Lung (tissue), 13 donors: ENCODE measurements around the gene ID1. TPM values are rescaled to one million over a fixed set of nuclear protein-coding genes. Genes with fewer than 3 reads are reported as not detected.

Experiments
- ATAC-seq: fragments of 200-7000 bp; cut with Tn5 transposase; one replicate; pipeline ENCODE4 v1.9.1; 2020; ENCODE audit warnings: moderate number of reproducible peaks; ENCODE audit not compliant: insufficient read depth, low FRiP score
- DNase-seq, 3 donors: peaks; one replicate each; pipeline ENCODE4 v3.0.0-alpha.2; 2013 to 2017
- H3K27ac ChIP-seq, 2 donors: one replicate each; pipeline ENCODE4 v1.5.1; 2013; ENCODE audit warnings: mild to moderate bottlenecking in 2 of 2, moderate library complexity in 2 of 2, control low read depth in 1 of 2, inconsistent platforms in 1 of 2, low read depth in 1 of 2, low read length in 1 of 2
- H3K27me3 ChIP-seq, 3 donors: one replicate each; pipeline ENCODE4 v1.5.1; 2013; ENCODE audit warnings: low read length in 2 of 3; ENCODE audit not compliant: control insufficient read depth in 3 of 3, insufficient read depth in 3 of 3
- H3K36me3 ChIP-seq, 4 donors: one replicate each; pipeline ENCODE4 v1.5.1; 2013; ENCODE audit warnings: low read length in 4 of 4, mild to moderate bottlenecking in 1 of 4, moderate library complexity in 1 of 4; ENCODE audit not compliant: control insufficient read depth in 4 of 4, insufficient read depth in 4 of 4
- H3K4me1 ChIP-seq, 5 donors: one replicate each; pipeline ENCODE4 v1.5.1; 2013; ENCODE audit warnings: low read length in 5 of 5, mild to moderate bottlenecking in 2 of 5, moderate library complexity in 1 of 5; ENCODE audit not compliant: control insufficient read depth in 5 of 5, insufficient read depth in 5 of 5
- H3K4me3 ChIP-seq: one replicate; pipeline ENCODE4 v1.5.1; 2013; ENCODE audit warnings: mild to moderate bottlenecking, control low read depth, moderate library complexity
- H3K9ac ChIP-seq, 2 donors: one replicate each; pipeline ENCODE4 v1.5.1; 2013; ENCODE audit warnings: low read length in 2 of 2, control low read depth in 1 of 2; ENCODE audit not compliant: insufficient read depth in 1 of 2
- H3K9me3 ChIP-seq, 4 donors: one replicate each; pipeline ENCODE4 v1.5.1; 2013; ENCODE audit warnings: low read length in 3 of 4, mild to moderate bottlenecking in 1 of 4, moderate library complexity in 1 of 4; ENCODE audit not compliant: control insufficient read depth in 4 of 4, insufficient read depth in 3 of 4
- WGBS, 2 donors: extraction: QIAGEN DNeasy Blood & Tissue Kit; methylation state at CpG; one replicate each; pipeline ENCODE4 v1.1.7; 2013; 5-methylcytosine and 5-hydroxymethylcytosine counted together
- polyA plus RNA-seq, 2 donors: library from polyadenylated mRNA; stranded (reverse); fragments of 200-250 nt; gene quantifications; one replicate each; pipeline ENCODE4 v1.2.1, GENCODE V29; 2013
- small RNA-seq: library from RNA; depleted of rRNA; stranded (forward); fragments of <200 nt; gene quantifications from one replicate; pipeline ENCODE3, GENCODE V24; 2014; ENCODE audit warnings: low replicate concordance
- total RNA-seq, 2 donors: library from RNA; depleted of rRNA in 1 of 2; stranded (reverse); fragments of >200 nt in 1 of 2; gene quantifications; one replicate each; pipeline ENCODE4 v1.2.1, GENCODE V29; 2014 to 2021
- TF ChIP-seq, protein P1 (sequence below): IDR thresholded peaks from 2 replicates; pipeline ENCODE4 v1.5.1; 2012; ENCODE audit warnings: mild to moderate bottlenecking; ENCODE audit errors: control extremely low read depth, extremely low read depth
- donor health status: control.
- donor health status: control.
- donor health status: Bipolar disorder and iron deficiency.
- donor health status: healthy.
- donor health status: DM: yes; HTN: yes; CAD: no.

ID1 gene
- total and polyA plus RNA-seq, 4 donors, result 251 to 824 (median 344) TPM

DNA sequence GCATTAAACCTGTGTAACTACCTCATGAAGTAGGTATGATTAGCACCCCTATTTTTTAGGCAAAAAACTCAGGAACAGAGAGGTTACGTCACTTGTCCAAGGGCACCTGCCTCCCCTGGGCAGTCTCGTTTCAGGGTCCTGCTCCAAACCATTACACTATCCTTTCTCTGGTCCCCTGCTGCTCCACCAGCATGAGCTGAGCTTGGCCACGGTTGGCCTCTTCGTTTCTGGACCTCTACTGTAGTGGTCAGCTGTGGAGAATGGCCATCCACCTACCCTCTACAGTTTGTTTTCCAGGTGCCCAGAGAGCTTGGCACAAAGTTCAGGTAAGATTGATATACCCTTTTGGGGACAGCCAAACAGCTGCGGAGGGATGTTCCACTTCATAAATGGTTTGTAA, 49.4 kb downstream of the ID1 start:
- no peaks in the 10 kb centered on the region for H3K27me3 ChIP-seq
- TF ChIP-seq, protein P1, sequence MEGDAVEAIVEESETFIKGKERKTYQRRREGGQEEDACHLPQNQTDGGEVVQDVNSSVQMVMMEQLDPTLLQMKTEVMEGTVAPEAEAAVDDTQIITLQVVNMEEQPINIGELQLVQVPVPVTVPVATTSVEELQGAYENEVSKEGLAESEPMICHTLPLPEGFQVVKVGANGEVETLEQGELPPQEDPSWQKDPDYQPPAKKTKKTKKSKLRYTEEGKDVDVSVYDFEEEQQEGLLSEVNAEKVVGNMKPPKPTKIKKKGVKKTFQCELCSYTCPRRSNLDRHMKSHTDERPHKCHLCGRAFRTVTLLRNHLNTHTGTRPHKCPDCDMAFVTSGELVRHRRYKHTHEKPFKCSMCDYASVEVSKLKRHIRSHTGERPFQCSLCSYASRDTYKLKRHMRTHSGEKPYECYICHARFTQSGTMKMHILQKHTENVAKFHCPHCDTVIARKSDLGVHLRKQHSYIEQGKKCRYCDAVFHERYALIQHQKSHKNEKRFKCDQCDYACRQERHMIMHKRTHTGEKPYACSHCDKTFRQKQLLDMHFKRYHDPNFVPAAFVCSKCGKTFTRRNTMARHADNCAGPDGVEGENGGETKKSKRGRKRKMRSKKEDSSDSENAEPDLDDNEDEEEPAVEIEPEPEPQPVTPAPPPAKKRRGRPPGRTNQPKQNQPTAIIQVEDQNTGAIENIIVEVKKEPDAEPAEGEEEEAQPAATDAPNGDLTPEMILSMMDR, result no peak
- DNase-seq (no peak), ATAC-seq (no peak)
- H3K36me3 ChIP-seq, result no peaks in the 10 kb centered on the region
- H3K27ac ChIP-seq, result no peak overlapping the region
- H3K9me3 ChIP-seq, result no peaks in the 10 kb centered on the region
- peaks cover 0 to 11% (median 1%) of the 10 kb centered on the region in 5 donors for H3K4me1 ChIP-seq
- no peak overlapping the region for H3K4me3 ChIP-seq
- no peak overlapping the region for H3K9ac ChIP-seq
- 77 to 91% methylated on average over 5 of the region's 5 CpGs for WGBS, 2 donors

Small RNA genes lying within 50 kb of the gene (small RNA-seq; reads per million reads assigned to genes)
- gene MIR3193, result not detected

Other genes starting within 250 kb of the ID1 start
- not detected for gene DEFB118, start 236.7 kb upstream of the ID1 start, total RNA-seq
- not detected for gene DEFB118, start 236.7 kb upstream of the ID1 start, polyA plus RNA-seq
- not detected for gene DEFB119, start 214.7 kb upstream of the ID1 start, total RNA-seq
- not detected for gene DEFB119, start 214.7 kb upstream of the ID1 start, polyA plus RNA-seq
- not detected for gene DEFB121, start 199.1 kb upstream of the ID1 start, total RNA-seq
- gene DEFB121, start 199.1 kb upstream of the ID1 start, polyA plus RNA-seq, result not detected
- not detected for gene DEFB123, start 164.7 kb upstream of the ID1 start, total RNA-seq
- gene DEFB123, start 164.7 kb upstream of the ID1 start, polyA plus RNA-seq, result not detected
- gene DEFB124, start 130.2 kb upstream of the ID1 start, total RNA-seq, result not detected
- gene DEFB124, start 130.2 kb upstream of the ID1 start, polyA plus RNA-seq, result under 1 TPM in 1 of 2 donors, not detected in 1; 0.18 TPM
- gene REM1, start 130.0 kb upstream of the ID1 start, total RNA-seq, result 1 to 10 TPM; 1.7 to 7.1 TPM
- 1 to 10 TPM; 1.3 to 1.7 TPM for gene REM1, start 130.0 kb upstream of the ID1 start, polyA plus RNA-seq
- gene HM13, start 90.8 kb upstream of the ID1 start, total RNA-seq, result 100 to 1,000 TPM in 1 of 2 donors, 10 to 100 TPM in 1; 53.5 to 237 TPM
- 100 to 1,000 TPM; 173 to 249 TPM for gene HM13, start 90.8 kb upstream of the ID1 start, polyA plus RNA-seq
- 10 to 100 TPM; 14.4 to 18.8 TPM for gene COX4I2, start 32.6 kb downstream of the ID1 start, total RNA-seq
- gene COX4I2, start 32.6 kb downstream of the ID1 start, polyA plus RNA-seq, result 10 to 100 TPM; 21.0 to 51.8 TPM
- 100 to 1,000 TPM; 113 to 150 TPM for gene BCL2L1, start 117.6 kb downstream of the ID1 start, total RNA-seq
- gene BCL2L1, start 117.6 kb downstream of the ID1 start, polyA plus RNA-seq, result 100 to 1,000 TPM; 107 to 120 TPM
- 1 to 10 TPM; 1.6 to 6.5 TPM for gene TPX2, start 134.0 kb downstream of the ID1 start, total RNA-seq
- 1 to 10 TPM; 2.0 to 2.1 TPM for gene TPX2, start 134.0 kb downstream of the ID1 start, polyA plus RNA-seq
- under 1 TPM in 1 of 2 donors, not detected in 1; 0.28 TPM for gene MYLK2, start 214.1 kb downstream of the ID1 start, total RNA-seq
- gene MYLK2, start 214.1 kb downstream of the ID1 start, polyA plus RNA-seq, result under 1 TPM; 0.06 to 0.26 TPM
- 1 to 10 TPM; 2.3 to 2.7 TPM for gene FOXS1, start 240.3 kb downstream of the ID1 start, total RNA-seq
- gene FOXS1, start 240.3 kb downstream of the ID1 start, polyA plus RNA-seq, result 1 to 10 TPM; 1.4 to 3.2 TPM